Prostate gland (tissue), 2 donors: Measurements from ENCODE around the gene TADA2A.

Source experiments
- CTCF ChIP-seq, 4 experiments: fragments of 200-600 bp in 2 of 4; fragments of 450-650 bp in 2 of 4; sonication (generic) in 2 of 4; IDR thresholded peaks; 1 replicate in 3 of 4; 2 replicates in 1 of 4; pipeline ENCODE4 v1.5.1; 2016 to 2019; ENCODE audit warnings: antibody characterized with exemption in 4 of 4, mild to moderate bottlenecking in 2 of 4, moderate library complexity in 2 of 4
- POLR2A ChIP-seq: fragments of 450-650 bp; IDR thresholded peaks from one replicate; pipeline ENCODE4 v1.6.1; 2016; ENCODE audit warnings: antibody characterized with exemption, mild to moderate bottlenecking
- POLR2AphosphoS5 ChIP-seq: sonication (generic); formaldehyde crosslinking; IDR thresholded peaks from one replicate; pipeline ENCODE4 v1.6.1; 2017; ENCODE audit warnings: antibody characterized with exemption

- TF ChIP-seq POLR2AphosphoS5 (no peak), CTCF (IDR thresholded peaks at IDR 0.05) (no peak), POLR2A (no peak)
Measured at GRCh38 chr17:37393352-37393751, 13.3 kb upstream of the TADA2A start.
